HL-60 (cell line): Measurements from ENCODE around the gene MELK.

Source experiments
- DNase-seq, 2 experiments: peaks; one replicate each; pipeline ENCODE4 v3.0.0-alpha.2; 2010 to 2020; ENCODE audit warnings: low read depth in 1 of 2, low spot score in 1 of 2
- H3K27ac ChIP-seq: fragments of 250-450 bp; sonication (Bioruptor Pico); replicated peaks from 2 replicates; pipeline ENCODE4 v1.5.1; 2020; ENCODE audit warnings: mild to moderate bottlenecking, moderate library complexity
- H3K27me3 ChIP-seq: fragments of 250-450 bp; sonication (Bioruptor Pico); 2 replicates; pipeline ENCODE4 v1.5.1; 2021; ENCODE audit warnings: mild to moderate bottlenecking, moderate library complexity; ENCODE audit not compliant: insufficient read depth, poor library complexity, severe bottlenecking
- H3K4me3 ChIP-seq: replicated peaks from 2 replicates; pipeline ENCODE4 v1.5.1; 2011; ENCODE audit warnings: mild to moderate bottlenecking, control low read depth, low read length; ENCODE audit not compliant: insufficient read depth
- CTCF ChIP-seq: IDR thresholded peaks from one replicate; pipeline ENCODE4 v1.5.1; 2011; ENCODE audit warnings: low read length, control low read depth, inconsistent platforms; ENCODE audit not compliant: insufficient read depth
- GABPA ChIP-seq: IDR thresholded peaks from 2 replicates; pipeline ENCODE4 v1.6.1; 2012; ENCODE audit warnings: low read depth
- POLR2AphosphoS5 ChIP-seq: IDR thresholded peaks from 2 replicates; pipeline ENCODE4 v1.6.1; 2012; ENCODE audit warnings: low read depth
- SPI1 ChIP-seq: IDR thresholded peaks from 2 replicates; pipeline ENCODE4 v1.6.1; 2012; ENCODE audit warnings: low read depth, mild to moderate bottlenecking, borderline replicate concordance
- TF ChIP-seq, protein P1 (sequence below): IDR thresholded peaks from 2 replicates; pipeline ENCODE4 v1.6.1; 2012; ENCODE audit warnings: low read depth; ENCODE audit not compliant: insufficient replicate concordance

The MELK gene

GRCh38 chr9:36535107-36535506 is 37.6 kb upstream of the MELK start:
- H3K27ac ChIP-seq, result no peak overlapping the region
- no peak for TF ChIP-seq POLR2AphosphoS5
- TF ChIP-seq, protein P1, sequence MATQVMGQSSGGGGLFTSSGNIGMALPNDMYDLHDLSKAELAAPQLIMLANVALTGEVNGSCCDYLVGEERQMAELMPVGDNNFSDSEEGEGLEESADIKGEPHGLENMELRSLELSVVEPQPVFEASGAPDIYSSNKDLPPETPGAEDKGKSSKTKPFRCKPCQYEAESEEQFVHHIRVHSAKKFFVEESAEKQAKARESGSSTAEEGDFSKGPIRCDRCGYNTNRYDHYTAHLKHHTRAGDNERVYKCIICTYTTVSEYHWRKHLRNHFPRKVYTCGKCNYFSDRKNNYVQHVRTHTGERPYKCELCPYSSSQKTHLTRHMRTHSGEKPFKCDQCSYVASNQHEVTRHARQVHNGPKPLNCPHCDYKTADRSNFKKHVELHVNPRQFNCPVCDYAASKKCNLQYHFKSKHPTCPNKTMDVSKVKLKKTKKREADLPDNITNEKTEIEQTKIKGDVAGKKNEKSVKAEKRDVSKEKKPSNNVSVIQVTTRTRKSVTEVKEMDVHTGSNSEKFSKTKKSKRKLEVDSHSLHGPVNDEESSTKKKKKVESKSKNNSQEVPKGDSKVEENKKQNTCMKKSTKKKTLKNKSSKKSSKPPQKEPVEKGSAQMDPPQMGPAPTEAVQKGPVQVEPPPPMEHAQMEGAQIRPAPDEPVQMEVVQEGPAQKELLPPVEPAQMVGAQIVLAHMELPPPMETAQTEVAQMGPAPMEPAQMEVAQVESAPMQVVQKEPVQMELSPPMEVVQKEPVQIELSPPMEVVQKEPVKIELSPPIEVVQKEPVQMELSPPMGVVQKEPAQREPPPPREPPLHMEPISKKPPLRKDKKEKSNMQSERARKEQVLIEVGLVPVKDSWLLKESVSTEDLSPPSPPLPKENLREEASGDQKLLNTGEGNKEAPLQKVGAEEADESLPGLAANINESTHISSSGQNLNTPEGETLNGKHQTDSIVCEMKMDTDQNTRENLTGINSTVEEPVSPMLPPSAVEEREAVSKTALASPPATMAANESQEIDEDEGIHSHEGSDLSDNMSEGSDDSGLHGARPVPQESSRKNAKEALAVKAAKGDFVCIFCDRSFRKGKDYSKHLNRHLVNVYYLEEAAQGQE, result no peak
- TF ChIP-seq CTCF, result no peak
- TF ChIP-seq SPI1, result no peak
- no peak for DNase-seq
- no peaks in the 10 kb centered on the region for H3K27me3 ChIP-seq
- H3K4me3 ChIP-seq, result no peak overlapping the region

GRCh38 chr9:36537861-36538260 is 34.8 kb upstream of the MELK start:
- Histone ChIP-seq H3K27ac (no peak overlapping the region), H3K27me3 (no peaks in the 10 kb centered on the region)

GRCh38 chr9:36542355-36542754 is 30.3 kb upstream of the MELK start:
- no peak overlapping the region for H3K4me3 ChIP-seq
- no peaks in the 10 kb centered on the region for H3K27me3 ChIP-seq
- H3K27ac ChIP-seq, result no peak overlapping the region
- no peak for DNase-seq
- TF ChIP-seq GABPA, result no peak

More at GRCh38 chr9:36537861-36538260, 34.8 kb upstream of the MELK start:
- no peak for DNase-seq
- no peak overlapping the region for H3K4me3 ChIP-seq
- TF ChIP-seq SPI1, result no peak
- TF ChIP-seq, protein P1, result no peak

- Histone ChIP-seq H3K4me3 (no peak overlapping the region), H3K27ac (no peak overlapping the region), H3K27me3 (no peaks in the 10 kb centered on the region)
- DNase-seq, result no peak
- no peak for TF ChIP-seq GABPA
- TF ChIP-seq SPI1, result no peak
- TF ChIP-seq POLR2AphosphoS5, result no peak
- no peak for TF ChIP-seq CTCF
- TF ChIP-seq, protein P1, result no peak
These were observed 28.8 kb upstream of the MELK start for GRCh38 chr9:36543916-36544315.
